SHP77 (cell line): Measurements from ENCODE around the gene COX18.

Experiments
- DNase-seq, 2 experiments: peaks; one replicate each; lab custom pipeline; 2025; lab: John Stamatoyannopoulos, UW

The COX18 gene, protein sequence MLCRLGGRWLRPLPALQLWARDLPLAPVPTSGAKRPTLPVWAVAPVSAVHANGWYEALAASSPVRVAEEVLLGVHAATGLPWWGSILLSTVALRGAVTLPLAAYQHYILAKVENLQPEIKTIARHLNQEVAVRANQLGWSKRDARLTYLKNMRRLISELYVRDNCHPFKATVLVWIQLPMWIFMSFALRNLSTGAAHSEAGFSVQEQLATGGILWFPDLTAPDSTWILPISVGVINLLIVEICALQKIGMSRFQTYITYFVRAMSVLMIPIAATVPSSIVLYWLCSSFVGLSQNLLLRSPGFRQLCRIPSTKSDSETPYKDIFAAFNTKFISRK

DNA sequence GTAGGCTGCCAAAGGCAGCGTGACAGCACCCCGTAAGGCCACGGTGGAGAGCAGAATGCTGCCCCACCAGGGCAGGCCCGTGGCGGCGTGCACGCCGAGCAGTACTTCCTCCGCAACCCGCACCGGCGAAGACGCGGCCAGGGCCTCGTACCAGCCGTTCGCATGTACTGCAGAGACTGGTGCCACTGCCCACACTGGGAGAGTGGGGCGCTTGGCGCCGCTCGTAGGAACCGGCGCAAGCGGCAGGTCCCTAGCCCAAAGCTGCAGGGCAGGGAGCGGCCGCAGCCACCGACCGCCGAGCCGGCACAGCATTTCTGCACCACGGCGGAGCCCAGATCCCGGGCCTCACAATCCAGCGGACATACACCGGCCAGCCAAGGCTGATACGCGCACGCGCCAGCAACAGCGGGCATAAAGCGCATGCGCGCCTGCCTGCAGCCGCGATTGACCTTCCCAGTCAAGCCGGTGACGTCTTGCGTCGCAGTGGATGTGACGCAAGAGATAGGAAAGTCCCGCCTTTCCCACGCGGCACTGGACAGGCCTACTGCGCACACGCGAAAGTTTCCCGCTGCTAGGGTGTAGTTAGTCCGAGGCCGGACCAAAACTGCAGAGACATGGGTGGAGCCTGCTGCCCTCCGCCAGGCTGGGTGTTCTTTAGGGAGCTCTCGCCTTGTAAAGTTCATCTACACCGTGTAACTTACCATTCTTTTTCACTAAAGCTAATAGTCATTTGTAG, at the start of gene COX18:
Gene COX18, minus strand, starts transcription at position 379 of the 736 bp plus-strand sequence. Its CDS starts 67 bp downstream, at position 312.
- peak; percentile 93 to 96 for DNase-seq

DNA sequence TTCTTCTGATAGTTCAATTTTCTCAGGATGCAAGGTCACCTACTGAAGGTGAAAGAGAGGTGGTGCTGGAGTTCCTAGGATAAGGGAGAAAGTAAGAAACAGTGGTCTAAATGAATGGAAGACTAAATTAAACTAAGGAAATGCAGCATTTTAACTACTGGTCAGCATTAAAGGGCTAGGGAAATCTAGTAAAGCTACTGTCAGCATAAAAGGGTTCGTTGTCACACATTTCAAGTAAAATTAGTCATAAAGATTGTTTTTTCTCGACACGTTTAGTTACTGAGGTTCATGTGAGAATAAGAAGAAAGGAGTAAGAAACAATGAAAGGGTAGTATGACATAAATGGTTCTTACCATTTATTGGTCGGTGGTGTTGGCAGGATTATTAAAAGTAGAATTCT, 40.0 kb upstream of the COX18 start:
- no peak for DNase-seq

DNA sequence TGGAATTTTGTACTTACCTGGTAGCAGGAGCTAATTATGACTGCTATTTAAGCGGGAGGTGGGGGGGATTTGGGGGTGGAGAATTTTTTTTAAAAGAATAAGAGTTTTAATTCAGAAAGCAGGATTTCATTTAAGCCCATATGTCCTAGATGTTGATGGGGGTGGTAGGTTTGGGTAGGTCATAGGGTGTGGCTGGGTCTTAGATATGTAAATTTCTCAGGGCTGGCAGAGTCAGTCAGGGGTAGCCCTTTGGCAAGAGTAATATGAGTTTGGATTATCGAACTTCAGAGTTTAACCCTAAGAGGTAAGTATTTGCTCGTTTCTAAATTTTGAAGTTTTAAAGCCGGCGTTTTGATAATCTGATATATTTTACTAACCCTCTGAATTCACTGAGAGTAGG, 35.2 kb upstream of the COX18 start:
- no peak for DNase-seq

DNA sequence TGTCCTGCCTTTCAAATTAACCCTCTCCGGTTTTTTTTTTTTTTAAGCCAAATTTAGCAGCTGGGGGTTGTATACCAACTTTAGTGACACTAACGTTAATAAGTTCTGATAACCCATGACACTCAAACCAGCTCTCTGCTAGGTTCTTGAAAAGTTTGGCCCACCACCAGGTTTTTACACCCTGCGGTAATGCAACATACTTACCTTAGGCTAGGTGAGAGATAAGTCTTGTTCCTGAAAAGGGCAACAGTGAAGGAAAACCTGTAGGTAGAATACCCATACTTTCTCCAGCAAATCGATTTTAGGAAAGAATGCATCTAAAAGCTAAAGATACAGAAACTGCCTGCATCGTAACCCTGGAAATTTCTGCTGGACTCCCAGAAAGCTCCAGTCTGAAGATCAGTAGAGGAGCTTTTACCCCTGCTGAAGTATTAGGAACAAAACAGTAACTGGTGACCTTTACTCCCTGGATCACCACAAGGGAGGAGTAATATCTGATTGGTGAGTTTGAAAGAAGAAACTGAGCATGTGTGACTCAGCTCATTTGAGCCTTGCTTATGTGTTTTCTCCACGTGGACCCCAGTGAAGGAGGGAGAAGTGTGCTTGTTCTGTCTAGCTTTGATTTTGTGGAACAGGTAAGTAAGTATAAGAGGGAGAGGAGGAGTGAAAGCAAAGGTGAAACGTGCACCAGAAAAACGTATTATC, 34.4 kb upstream of the COX18 start:
- DNase-seq: no peak

DNA sequence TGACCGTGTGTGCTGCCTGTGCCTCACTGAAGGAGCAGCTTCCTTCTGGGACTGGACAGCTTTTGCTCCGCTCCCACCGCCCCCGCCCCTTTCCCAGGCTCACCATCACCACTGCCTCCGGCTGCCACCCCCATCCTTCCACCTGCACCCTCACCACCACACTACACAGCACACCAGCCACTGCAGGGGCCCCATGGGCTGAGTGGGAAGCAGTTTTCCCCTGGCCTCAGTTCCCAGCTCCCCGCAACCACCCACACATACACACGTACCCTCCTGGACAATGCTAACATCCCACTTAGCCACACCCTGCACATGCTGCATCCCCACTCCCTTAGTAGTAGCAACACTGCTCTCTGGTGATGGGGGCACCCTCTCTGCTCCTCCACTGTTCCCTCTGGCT, 29.6 kb upstream of the COX18 start:
- no peak for DNase-seq

DNA sequence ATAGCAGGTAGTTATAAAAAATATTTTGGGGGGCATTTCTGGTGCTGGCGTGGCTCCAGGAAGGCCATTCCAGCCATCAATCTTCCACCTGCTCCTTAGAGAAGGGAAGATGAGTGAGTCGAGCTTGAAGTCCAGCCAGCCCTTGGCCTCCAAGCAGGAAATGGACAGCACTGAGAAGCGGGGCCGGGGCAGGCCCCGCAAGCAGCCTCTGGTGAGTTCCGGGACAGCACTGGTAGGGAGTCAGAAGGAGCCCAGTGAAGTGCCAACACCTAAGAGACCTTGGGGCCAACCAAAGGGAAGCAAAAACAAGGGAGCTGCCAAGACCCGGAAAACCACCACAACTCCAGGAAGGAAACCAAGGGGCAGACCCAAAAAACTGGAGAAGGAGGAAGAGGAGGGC, 29.2 kb upstream of the COX18 start:
- no peak for DNase-seq

DNA sequence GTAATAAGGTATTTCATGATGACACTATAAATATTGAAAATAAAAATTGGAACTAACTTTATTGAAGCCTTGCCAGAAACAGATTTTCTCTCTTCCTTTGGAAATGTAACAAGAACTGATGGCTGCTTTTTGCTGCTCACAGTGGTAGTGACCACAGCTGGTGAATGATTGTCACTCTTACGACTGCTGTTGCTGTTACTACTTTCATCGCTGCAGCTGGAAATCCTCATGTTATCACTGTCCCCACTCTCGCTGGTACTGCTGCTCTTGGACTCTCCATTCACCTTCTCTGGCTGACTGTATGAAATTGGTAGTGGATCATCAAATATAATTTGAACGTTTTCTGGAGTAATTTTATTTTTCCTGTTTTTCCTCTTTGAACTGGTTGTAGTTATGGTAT, 28.5 kb upstream of the COX18 start:
- no peak for DNase-seq

DNA sequence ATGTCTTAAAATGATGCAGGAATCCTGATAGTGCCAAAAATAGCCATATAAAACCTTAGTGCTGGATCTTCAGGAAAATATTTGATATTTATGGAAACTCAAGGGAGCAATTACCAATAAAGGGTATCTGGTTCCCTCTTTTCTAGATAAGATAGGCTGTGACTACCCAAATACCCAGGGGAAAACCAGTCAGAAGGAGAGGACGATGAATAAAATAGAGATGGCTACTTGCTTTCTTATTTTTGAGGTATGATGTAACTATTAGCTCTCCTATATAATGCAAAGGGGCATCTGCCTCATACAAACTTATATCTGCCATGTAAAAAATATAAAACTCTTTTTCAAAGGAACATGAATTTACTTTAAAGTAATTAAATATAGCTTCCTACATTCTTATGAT, 23.4 kb upstream of the COX18 start:
- no peak for DNase-seq

DNA sequence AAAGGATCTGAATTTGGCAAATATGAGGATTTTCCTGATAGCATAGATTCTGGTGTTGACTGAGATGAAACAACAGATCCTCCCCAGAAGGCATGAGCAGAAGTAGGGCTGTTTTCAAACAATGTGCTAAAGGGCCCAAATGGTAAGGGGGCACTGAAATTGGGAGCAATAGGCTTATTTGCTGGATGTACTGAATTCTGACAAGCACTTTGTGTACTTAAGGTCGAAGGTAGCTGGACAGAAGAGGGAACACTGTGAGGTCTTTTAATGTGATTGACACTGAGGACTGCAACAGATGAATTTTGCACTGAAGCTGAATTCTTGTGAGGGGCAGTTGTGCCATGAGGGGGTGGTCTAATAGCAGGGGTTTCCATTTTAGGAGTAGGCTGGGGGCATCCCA, 21.2 kb upstream of the COX18 start:
- DNase-seq: no peak

DNA sequence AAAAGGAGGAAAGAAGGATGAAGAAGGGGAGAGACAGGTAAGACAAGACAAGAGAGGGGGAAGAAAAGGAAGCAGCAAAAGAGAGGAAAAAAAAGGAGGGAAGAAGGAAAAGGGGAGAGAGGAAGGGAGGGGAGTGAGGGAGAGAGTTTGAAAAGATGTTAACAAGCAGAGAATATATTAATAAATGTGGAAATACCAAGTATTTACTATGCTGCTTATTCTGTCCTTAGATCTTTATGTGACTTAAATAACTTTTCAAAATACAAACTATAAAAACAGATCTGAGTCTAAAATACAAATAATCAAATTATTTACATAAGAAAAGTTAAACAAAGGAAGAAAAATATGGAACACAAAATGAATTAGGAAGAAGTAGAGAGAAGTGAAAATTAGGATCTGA, 18.4 kb upstream of the COX18 start:
- no peak for DNase-seq

DNA sequence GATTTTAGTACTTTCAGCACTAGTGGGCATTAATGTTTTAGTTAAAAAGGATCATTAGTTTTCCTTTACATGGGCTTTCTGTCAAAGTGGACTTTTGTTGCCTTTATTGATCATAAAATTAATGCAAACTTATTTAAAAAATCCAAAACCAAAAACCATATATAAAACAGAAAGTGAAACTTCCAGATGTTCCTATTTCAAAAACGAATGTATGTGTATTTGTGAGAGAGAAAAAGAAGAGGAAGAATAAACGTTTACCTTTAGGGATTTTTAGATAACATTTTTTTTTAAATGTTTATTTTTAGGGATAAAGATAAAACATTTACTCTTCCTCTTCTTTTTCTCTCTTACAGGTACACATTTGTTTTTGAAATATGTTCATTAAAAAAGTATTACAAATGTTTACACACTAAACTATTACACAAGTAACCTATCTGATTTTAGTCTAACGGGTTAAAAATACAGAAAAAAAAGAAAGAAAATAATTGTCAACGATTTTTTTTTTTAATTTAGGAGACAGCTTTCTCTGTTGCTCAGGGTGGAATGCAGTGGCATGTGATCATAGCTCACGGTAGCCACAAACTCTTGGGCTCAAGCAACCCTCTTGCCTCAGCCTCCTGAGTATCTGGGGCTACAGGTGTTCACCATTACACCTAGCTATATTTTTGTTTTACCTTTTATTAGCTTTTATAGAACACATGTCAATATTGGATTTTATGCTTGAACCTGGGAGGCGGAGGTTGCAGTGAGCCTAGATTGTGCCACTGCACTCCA, 16.8 kb upstream of the COX18 start:
- no peak for DNase-seq

DNA sequence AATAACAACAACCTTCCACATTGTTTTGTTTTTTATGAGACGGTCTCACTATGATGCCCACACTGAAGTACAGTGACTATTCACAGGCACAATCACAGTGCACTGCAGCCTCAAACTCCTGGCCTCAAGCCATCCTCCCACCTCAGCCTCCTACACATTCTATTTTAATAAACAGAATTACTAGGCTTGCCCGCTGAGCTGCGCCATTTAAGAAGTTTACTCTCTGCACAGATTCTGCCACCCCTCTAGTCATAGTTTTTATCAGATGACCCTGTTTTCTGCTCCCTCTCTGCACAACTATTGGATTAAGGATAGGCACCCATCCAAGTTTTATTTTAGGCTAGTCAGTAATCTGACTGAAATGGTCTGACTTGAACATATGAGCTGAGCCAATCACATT, 11.3 kb upstream of the COX18 start:
- no peak for DNase-seq

DNA sequence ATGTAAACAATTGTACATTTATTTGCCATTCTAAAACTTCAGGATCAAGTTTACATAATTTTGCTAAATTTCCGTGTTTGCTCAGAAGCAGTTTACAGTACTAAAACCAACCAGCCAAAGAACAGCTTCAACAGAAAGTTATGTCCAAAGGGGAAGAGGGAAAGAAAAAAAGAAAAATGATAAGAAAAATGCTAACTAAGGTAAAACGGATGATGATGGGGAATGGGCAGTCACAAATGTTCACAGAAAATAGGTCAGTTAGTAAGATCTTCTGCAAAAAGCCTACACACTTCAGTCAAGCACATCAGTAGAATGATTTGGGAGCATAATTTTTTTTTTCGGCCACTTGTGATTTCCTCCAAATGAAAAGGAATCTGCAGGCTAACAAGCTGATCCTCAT, 6.3 kb upstream of the COX18 start:
- DNase-seq: no peak

DNA sequence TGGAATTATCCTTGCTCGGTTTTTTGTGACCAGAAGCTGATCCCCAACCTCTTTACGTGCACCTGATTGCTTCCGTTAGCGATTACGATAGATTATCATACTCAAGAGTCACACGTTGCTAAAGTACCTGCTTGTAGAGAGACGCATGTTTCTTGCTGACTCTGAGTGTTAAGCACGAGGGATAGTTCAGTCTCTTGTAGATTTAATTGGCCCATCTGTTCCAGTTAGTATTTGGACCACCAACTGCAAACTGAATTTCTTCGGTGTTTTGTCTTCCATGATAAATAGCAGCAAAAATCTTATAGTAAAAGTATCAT, 516 bp upstream of the COX18 start:
- no peak for DNase-seq

DNA sequence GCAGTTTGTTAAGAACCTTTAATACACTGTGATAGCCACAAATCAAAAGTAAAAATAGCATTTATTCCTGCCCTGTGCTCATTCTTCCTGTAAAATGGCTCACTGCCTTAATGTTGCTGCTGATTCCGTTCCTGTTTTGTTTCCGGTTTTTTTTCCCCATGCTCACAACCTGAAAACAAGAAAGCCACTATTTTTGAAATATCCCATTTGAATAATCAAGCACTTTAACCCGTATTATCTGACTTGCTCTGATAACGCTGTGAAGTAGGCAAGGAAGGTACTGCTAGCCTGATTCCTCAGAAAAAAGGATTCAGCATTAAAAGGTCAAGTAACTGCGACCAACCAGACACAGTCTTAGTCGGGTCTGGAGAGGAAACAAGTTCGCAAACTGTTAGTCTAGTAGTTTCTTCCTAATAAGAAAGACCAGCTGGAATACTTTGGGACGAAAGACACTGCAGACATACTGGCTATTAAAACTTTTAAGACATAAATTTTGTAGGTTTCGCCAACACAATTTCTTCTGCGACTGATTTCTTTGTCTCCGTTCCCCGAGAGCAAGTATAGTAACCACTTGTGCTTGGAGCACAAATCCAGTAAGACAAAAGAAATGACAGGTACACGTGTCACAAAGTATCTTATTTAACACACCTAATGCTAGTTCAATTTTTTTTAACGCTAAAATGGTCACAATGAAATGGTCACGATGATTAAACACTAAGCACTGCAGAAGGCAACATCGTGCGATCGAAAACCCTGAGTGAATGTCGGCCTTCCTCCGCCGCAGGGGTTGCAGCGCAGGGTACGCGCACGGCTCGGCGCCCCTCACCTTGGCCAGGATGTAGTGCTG, 802 bp downstream of the COX18 start:
- peak; percentile 41 to 50 for DNase-seq

DNA sequence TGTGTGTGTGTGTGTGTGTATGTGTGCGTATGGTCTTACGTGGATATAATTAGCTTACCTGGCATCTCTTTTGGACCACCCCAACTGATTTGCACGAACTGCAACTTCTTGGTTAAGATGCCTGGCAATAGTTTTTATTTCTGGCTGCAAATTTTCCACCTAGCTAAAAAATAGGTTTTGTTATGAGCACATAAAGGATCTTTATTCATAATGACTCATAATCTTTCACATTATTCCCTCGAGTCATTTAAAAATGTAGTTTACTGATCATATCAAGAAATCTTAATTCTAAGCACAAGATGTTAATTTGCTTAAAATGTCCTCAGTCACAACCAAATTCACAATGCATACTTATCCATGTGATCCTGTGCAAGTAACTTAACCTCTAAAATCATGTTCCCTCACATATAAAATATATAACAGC, 1.5 kb downstream of the COX18 start:
- no peak for DNase-seq

DNA sequence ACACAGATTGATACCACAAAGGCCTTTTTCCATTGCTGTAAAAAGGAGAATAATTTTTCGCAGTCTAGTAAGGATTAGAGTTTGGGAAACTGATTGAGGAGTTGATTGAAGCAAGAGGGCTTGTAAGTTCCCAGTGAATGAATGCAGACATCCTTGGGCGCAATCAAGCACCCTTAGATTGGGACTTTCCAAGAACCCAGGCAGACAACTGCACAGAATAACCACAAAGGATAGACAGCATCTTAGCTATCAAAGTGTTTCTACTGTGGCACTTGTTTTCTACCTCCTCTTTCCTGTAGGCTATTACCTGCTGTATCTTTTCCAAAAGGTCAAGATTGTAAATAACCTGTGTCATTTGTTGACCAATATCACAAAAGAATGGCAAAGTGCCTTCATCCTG, 2.6 kb downstream of the COX18 start:
- no peak for DNase-seq

DNA sequence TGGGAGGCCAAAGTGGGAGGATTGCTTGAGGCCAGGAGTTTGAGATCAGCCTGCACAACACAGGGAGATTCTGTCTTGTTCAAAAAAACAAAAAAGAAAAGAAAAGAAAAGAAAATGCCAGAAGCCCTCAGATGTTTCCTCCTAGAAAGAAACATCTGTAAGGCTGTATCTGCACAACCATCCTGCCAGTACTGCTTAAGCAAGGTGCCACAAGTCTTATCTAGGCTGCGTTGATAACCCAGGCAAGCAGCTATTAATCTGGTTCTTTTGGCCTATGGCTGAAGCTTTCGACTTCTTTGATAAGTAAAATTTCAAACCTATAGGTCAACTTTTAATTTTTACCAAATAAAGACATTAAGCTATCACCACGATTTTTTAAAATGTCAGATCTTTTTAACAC, 3.1 kb downstream of the COX18 start:
- DNase-seq: no peak

DNA sequence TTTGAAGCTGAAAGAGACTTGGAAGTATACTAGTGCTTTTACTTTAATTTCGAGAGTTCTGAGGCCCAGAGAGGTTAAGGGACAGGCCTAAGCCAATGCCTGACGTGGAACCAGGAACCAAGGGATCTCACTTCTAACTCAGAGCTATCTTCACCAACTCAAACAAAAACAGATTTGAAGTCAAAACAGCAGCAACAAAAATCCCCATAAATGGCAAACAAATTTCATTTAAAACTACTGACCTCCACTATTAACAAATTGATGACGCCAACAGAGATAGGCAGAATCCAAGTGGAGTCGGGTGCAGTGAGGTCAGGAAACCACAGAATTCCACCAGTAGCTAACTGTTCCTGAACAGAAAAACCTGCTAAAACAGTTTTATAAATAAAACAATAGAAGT, 5.0 kb downstream of the COX18 start:
- no peak for DNase-seq

DNA sequence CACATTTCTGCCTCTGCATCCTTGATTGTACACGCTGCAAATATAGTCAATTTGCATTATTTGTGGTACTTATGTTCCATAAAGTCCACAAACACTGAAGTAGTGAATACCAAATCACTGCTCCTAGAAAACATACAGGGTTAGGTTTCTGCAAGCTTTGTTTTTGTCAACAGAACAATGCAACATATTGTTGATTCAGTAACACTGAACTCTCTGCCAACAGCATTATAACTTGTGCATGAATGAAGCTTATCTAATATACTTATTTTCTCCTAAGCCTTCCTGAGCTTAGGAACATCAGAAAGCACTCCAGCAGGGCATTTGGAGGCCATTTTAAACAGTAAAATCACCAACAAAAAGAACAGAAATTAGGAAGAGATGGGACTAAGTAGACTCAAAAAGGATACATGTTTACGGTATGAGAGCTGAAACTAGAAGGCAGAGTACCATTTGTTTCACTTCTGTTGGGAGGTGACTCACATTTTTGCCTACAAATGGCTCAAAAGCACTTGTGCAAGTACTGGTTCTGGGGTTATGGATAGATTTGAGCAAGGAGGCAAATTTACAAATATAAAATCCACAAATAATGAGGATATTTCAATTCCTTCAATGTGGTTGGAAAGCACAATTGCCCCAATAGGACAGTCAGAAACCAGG, 14.1 kb downstream of the COX18 start:
- no peak for DNase-seq

DNA sequence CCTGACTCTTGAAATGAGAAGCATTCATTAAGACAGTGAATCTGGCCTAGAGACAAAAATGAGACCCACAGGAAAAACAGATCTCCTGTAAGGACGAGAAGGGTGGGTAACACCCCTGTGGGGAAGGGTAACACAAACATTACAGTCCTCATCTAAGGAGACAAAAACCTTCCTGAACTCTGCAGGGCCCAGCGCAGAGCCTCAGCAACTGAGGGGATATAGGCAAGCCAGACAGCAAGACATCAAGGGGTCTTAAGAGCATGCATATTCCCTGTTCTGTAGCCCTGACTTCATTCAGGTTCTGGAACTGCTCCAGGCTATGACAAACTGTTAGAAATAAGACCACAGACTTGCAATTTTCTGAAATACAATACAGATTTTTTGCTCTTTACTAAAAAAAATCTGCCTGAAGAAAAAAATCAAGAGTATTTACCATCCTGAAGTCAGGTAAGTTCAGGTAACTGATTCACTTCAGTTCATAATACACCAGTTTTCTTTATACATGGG, 15.5 kb downstream of the COX18 start:
- DNase-seq: no peak
